Activated CD8-positive, alpha-beta memory T cell treated with anti-CD3 and anti-CD28 coated beads for 36 hours (primary cell): Measurements from ENCODE around the gene STAT1. TPM values are rescaled to one million over a fixed set of nuclear protein-coding genes. Genes with fewer than 3 reads are reported as not detected.

Source experiments
- CTCF ChIA-PET: fragments of 350-600 bp; sonication (Branson Sonifier 250); formaldehyde crosslinking; loops from one replicate; lab custom pipeline; 2021; ENCODE audit warnings: antibody characterized with exemption; lab: Charles Lee
- POLR2A ChIA-PET: fragments of 350-600 bp; sonication (Branson Sonifier 250); formaldehyde crosslinking; loops from one replicate; lab custom pipeline; 2021; ENCODE audit warnings: antibody characterized with exemption; lab: Charles Lee
- total RNA-seq, 2 experiments: library from RNA; stranded (reverse); gene quantifications; one replicate each; pipeline ENCODE4 v1.2.3, GENCODE V29; 2021

The STAT1 gene
- total RNA-seq, 2 experiments from 2014 or later, result 107 to 109 TPM

DNA sequence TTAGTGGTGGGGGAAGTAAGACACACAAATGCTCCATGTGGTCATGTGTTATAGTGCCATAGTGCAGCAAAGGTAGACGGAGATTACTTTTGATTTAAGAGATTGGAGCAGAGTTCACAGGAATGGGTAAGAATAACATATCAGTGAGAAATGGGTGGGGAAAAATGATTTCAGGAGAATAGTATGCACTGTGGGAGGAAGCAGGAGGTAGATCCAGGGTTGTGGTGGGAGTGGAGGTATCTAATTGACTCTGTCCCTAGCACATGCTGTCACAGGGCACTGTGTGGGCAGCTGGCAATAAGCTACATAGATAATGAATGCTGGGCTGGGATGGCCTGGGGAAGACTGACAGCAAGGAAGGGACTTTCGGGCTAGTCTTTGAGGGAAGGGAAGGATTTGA is 65.3 kb downstream of the STAT1 start:
- CTCF ChIA-PET, result interaction anchor here (0.6 to 1.2 kb wide), 2 partner anchors 11 to 166 kb away, joined by 3 read pairs; no protein-coding TSS in a partner anchor
- POLR2A ChIA-PET, result no interaction called here

DNA sequence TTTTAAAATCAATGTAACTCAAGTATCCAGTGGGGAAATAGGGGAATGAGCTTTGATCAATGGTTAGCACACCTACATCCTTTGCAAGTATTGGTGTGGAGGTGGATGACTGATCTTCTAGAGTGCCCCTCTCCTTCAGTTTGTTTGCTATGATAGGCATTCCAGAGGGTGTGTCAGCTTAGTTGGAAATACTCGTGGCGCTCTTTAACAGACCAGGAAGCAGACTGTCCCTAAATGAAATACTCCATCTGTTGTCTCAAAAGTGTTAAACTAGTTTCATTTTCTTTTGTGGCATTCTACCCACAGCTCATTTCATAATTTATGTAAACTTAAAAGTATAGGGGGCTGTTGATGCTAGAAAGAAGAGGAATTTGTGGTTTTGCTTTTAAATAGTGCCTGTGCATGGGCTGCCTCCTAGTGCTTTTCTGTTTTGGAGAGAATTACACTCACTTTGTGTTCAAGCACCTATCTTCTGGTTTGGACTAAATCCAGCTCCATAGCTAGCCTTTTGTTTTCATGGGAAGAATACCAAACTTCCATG is 66.2 kb downstream of the STAT1 start:
- POLR2A ChIA-PET, result interaction anchor here (0.6 kb wide), 1 partner anchor 100 kb away, joined by 4 read pairs; no protein-coding TSS in a partner anchor
- CTCF ChIA-PET, result interaction anchor here (0.6 to 1.2 kb wide), 4 partner anchors 10 to 165 kb away, joined by 3 read pairs; no protein-coding TSS in a partner anchor

DNA sequence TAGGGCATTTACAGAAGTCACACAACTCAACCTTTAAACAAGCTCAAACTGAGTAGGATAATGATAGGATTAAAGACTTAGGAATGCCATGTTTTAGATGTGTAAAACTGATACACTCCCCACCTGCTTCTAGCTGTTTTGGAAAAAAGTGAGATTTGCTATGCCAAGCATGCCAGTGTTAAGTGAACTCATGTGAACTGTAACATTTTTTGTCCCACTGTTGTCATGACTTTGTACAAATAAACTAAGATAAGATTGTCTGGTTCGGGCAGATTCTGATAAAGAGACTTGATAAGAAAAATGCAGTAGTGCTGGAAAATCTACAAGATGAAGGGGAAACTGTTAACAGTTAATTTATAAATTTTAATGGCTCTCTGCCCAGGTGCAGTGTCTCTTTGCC is 66.8 kb downstream of the STAT1 start:
- POLR2A ChIA-PET, result interaction anchor here (0.6 kb wide), 1 partner anchor 99 kb away, joined by 4 read pairs; no protein-coding TSS in a partner anchor
- CTCF ChIA-PET, result interaction anchor here (0.6 to 1.2 kb wide), 3 partner anchors 9 to 165 kb away, joined by 3 read pairs; no protein-coding TSS in a partner anchor

DNA sequence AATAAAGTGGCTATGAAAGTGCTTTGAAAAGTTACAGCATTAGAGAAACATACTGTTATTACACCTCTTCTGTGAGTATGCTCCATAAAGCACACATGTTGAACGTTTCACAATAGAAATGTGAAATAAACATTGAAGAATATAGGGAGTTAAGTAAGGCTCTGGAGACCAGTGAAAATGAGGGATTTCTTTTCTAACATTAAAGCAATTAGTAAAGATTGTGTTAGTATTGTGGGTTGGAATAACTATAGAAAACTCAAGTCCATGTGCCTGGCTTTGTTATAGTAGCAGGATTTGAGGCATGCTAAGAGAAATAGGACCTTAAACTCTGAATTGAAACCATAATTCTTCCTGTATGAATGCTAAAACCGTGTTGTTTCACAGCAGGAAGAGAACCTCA is 70.3 kb downstream of the STAT1 start:
- ChIA-PET POLR2A (no interaction called here), CTCF (no interaction called here)

DNA sequence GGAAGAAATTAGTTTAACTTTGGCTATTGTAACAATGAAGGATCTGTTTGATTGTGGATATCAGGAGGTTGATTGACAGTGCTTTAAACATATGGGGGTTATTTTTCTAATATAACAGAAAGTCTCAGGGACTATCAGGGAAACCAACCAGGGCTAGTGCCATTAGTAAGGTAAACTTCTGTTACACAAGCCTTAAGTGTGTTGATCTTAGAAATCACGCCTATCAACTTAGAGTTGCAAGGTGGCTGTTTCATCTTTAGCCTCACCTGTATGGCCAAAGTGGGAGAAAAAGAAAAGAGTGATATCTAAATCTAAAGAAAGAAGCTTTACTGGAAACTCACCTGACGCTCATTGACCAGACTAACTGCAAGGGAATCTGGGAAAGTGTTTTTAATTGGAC is 71.3 kb downstream of the STAT1 start:
- CTCF ChIA-PET, result no interaction called here
- POLR2A ChIA-PET, result no interaction called here

GRCh38 chr2:190941571-190941970 is 72.4 kb downstream of the STAT1 start:
- ChIA-PET CTCF (no interaction called here), POLR2A (no interaction called here)

GRCh38 chr2:190940454-190940853 is 73.5 kb downstream of the STAT1 start:
- ChIA-PET CTCF (no interaction called here), POLR2A (no interaction called here)

GRCh38 chr2:190938771-190939335 is 75.1 kb downstream of the STAT1 start:
- ChIA-PET CTCF (no interaction called here), POLR2A (no interaction called here)

DNA sequence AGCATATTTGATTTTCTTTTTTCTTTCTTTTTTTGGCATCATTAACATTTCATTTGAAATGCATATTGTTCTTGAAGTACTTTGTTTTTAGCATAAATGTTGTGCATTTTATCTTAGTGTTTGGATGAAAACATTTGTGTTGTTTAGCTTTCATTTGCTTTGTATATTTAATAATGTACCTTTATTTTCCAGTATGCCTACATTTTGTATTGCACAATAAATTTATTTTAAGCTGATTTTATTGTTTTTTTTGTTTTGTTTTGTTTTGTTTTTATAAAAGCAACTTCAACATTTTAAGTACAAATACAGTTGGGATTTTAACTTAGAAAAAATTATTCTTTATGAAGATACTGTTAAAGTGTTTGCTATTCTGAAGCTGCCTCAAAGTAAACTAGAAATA is 78.9 kb downstream of the STAT1 start:
- CTCF ChIA-PET, result no interaction called here
- POLR2A ChIA-PET, result no interaction called here

- ChIA-PET CTCF (interaction anchor here (1.5 kb wide), 1 partner anchor 83 kb away, joined by 3 read pairs; no protein-coding TSS in a partner anchor), POLR2A (no interaction called here)
Measured at GRCh38 chr2:190933361-190933760, 80.6 kb downstream of the STAT1 start.

DNA sequence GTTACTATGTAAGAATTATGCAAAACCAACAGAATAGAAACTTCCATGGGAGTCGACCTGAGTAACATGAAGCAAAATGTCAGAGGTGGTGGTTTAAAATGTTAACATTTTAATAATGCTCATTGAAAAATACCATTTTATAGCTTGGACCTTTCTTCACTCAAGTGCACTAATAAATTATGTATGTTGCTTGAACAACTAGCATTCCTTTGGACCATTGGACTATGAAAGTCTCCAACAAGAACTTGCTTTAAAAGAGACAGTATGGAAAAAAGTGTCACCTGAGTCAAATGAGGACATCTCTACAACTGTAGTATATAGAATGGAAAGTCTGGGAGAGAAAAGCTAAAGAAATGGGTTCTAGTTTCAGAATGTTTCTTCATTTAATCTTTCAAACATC is 81.5 kb downstream of the STAT1 start:
- ChIA-PET POLR2A (no interaction called here), CTCF (interaction anchor here (0.6 to 1.5 kb wide), 2 partner anchors 82 to 117 kb away, joined by 3 read pairs; no protein-coding TSS in a partner anchor)

DNA sequence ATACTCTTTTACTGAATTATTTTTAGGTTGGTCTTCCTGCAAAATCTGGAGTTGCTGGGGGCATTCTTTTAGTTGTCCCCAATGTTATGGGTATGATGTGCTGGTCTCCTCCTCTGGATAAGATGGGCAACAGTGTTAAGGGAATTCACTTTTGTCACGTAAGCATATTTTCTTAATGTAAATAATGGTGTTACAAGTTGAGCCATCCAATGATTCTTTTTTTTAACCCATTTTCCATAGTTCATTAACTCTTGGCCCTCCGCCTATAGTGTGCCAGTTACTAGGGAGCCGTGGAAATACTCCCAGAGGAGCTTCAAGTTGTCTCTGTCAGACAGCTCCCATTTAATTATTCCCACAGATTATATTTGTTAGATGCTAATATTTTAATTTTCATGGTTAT is 83.6 kb downstream of the STAT1 start:
- ChIA-PET CTCF (no interaction called here), POLR2A (no interaction called here)

DNA sequence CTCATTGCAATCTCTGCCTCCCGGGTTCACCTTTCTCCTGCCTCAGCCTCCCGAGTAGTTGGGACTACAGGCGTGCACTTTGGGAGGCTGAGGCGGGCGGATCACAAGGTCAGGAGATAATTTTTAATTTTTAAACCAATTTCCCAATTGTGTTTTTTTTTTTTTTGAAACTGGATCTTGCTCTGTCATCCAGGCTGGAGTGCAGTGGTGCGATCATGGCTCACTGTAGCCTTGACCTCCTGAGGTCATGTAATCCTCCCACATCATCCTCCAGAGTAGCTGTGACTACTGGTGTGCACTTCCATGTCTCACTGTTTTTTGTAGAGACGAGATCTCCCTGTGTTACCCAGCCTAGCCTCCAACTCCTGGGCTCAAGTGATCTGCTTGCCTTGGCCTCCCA is 84.1 kb downstream of the STAT1 start:
- CTCF ChIA-PET, result no interaction called here
- POLR2A ChIA-PET, result no interaction called here

GRCh38 chr2:190927301-190927700 is 86.7 kb downstream of the STAT1 start:
- CTCF ChIA-PET, result no interaction called here
- POLR2A ChIA-PET, result no interaction called here

GRCh38 chr2:190922376-190922775 is 91.6 kb downstream of the STAT1 start:
- ChIA-PET CTCF (no interaction called here), POLR2A (no interaction called here)

DNA sequence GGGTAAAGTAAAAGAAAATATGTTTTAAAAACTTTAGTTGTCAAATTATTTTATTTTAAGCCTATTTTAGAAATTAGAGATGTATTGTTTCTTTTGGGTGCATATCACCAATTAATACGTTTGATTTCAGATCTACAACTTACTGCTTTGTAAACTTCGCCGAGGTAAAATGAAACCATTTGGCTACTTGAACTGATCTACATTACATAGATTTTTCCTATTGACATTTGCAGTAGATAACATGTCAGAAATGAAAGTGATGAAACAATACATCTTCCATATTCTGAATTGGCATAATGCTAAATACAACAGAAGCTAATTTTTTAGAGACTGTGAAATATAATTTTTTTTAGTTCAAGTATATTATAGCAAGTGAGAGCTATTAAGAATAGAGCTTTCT is 93.9 kb downstream of the STAT1 start:
- ChIA-PET POLR2A (interaction anchor here (0.5 kb wide), 1 partner anchor 40 kb away, joined by 6 read pairs; no protein-coding TSS in a partner anchor), CTCF (no interaction called here)

Other genes starting within 250 kb of the STAT1 start
- gene GLS, start 133.3 kb downstream of the STAT1 start, total RNA-seq, result 100 to 1,000 TPM; 213 to 223 TPM
- 10 to 100 TPM; 50.7 to 51.5 TPM for gene STAT4, start 136.8 kb upstream of the STAT1 start, total RNA-seq
- gene MYO1B, start 231.2 kb upstream of the STAT1 start, total RNA-seq, result 10 to 100 TPM; 11.2 to 12.1 TPM